HepG2 (cell line): ENCODE results near the gene CNNM1. TPM values are rescaled to one million over a fixed set of nuclear protein-coding genes. Genes with fewer than 3 reads are reported as not detected.

Experiments
- EHMT2 ChIP-seq: fragments of 200-600 bp; sonication (generic); IDR thresholded peaks from 2 replicates; pipeline ENCODE4 v1.7.0; 2017; ENCODE audit warnings: antibody characterized with exemption, low read depth, low read length, borderline replicate concordance
- MBD4 ChIP-seq: IDR thresholded peaks from 2 replicates; pipeline ENCODE4 v1.6.1; 2012; ENCODE audit warnings: low read length, inconsistent platforms, borderline replicate concordance
- MYPOP ChIP-seq: sonication (generic); formaldehyde crosslinking; IDR thresholded peaks from 2 replicates; pipeline ENCODE4 v1.8.1; 2023; ENCODE audit warnings: mild to moderate bottlenecking, moderate library complexity, missing genetic modification reagents
- NCOA1 ChIP-seq: sonication (generic); formaldehyde crosslinking; IDR thresholded peaks from 2 replicates; pipeline ENCODE4 v1.9.0; 2021; ENCODE audit warnings: missing genetic modification reagents
- TFAP4 ChIP-seq: sonication (generic); IDR thresholded peaks from 2 replicates; pipeline ENCODE4 v1.6.1; 2016; ENCODE audit warnings: low read depth, borderline replicate concordance
- XRCC5 ChIP-seq: fragments of 200-400 bp; formaldehyde crosslinking; optimal IDR thresholded peaks from 2 replicates; pipeline ENCODE3; 2017; ENCODE audit warnings: mild to moderate bottlenecking, low read length
- ZBTB40 ChIP-seq, 2 experiments: fragments of 450-650 bp in 1 of 2; sonication (generic) in 1 of 2; formaldehyde crosslinking in 1 of 2; IDR thresholded peaks; 2 replicates each; pipeline versions ENCODE4 v1.6.1 to v1.8.0; 2016 to 2022; ENCODE audit warnings: antibody characterized with exemption in 1 of 2, mild to moderate bottlenecking in 1 of 2, missing genetic modification reagents in 1 of 2
- ZBTB44 ChIP-seq: sonication (generic); formaldehyde crosslinking; IDR thresholded peaks from 2 replicates; pipeline ENCODE4 v1.4.0; 2020; ENCODE audit warnings: missing genetic modification reagents
- ZBTB7B ChIP-seq: sonication (generic); formaldehyde crosslinking; IDR thresholded peaks from 2 replicates; pipeline ENCODE4 v1.4.0; 2020; ENCODE audit warnings: missing genetic modification reagents
- ZMYM4 ChIP-seq: sonication (generic); formaldehyde crosslinking; IDR thresholded peaks from 2 replicates; pipeline ENCODE4 v1.8.1; 2023; ENCODE audit warnings: mild to moderate bottlenecking, missing genetic modification reagents
- ZNF292 ChIP-seq: sonication (generic); formaldehyde crosslinking; IDR thresholded peaks from 2 replicates; pipeline ENCODE4 v1.8.1; 2022; ENCODE audit warnings: mild to moderate bottlenecking, low read depth, missing genetic modification reagents, borderline replicate concordance
- ZNF800 ChIP-seq: sonication (generic); formaldehyde crosslinking; IDR thresholded peaks from 2 replicates; pipeline ENCODE4 v1.4.0; 2020; ENCODE audit warnings: missing genetic modification reagents
- ZNF83 ChIP-seq: sonication (generic); formaldehyde crosslinking; IDR thresholded peaks from 2 replicates; pipeline ENCODE4 v1.4.0; 2020; ENCODE audit warnings: missing genetic modification reagents, mild to moderate bottlenecking, borderline replicate concordance
- ZSCAN25 ChIP-seq: sonication (generic); formaldehyde crosslinking; IDR thresholded peaks from 2 replicates; pipeline ENCODE4 v1.8.0; 2022; ENCODE audit warnings: mild to moderate bottlenecking, missing genetic modification reagents
- ZSCAN31 ChIP-seq: sonication (generic); formaldehyde crosslinking; IDR thresholded peaks from 2 replicates; pipeline ENCODE4 v1.5.0; 2020; ENCODE audit warnings: low read depth, mild to moderate bottlenecking, missing genetic modification reagents
- polyA plus RNA-seq, 8 experiments: library from polyadenylated mRNA; depleted of rRNA in 3 of 8; stranded (reverse) in 7 of 8; unstranded in 1 of 8; fragments of >200 nt; fragmentation: Illumina TruSeq in 4 of 8; extraction: Trizol in 4 of 8; gene quantifications; 2 replicates each; pipeline versions ENCODE4 v1.2.1 to v1.2.3, GENCODE V29; 2011 to 2016; ENCODE audit warnings: low read depth in 4 of 8, missing spikeins in 1 of 8, mixed read lengths in 1 of 8; ENCODE audit not compliant: insufficient read depth in 1 of 8
- total RNA-seq, 5 experiments: library from RNA; depleted of rRNA; stranded (reverse); fragments of >200 nt; fragmentation: Illumina TruSeq; extraction: Trizol; gene quantifications; 2 replicates each; pipeline ENCODE4 v1.2.3, GENCODE V29; 2016; ENCODE audit warnings: low read depth in 1 of 5

CNNM1 gene
- total and polyA plus RNA-seq, 2 of the 13 experiments (the other 11 are each of a cell fraction or from before 2014, with no cell fraction given) = 4.3 to 9.6 TPM

- TF ChIP-seq TFAP4 (no peak), ZBTB7B (no peak), ZSCAN31 (CRISPR knock-in tag) (no peak), MYPOP (CRISPR knock-in tag) (no peak), ZNF800 (CRISPR knock-in tag) (no peak), MBD4 (no peak), NCOA1 (CRISPR knock-in tag) (no peak), ZMYM4 (CRISPR knock-in tag) (no peak), ZNF292 (no peak), ZBTB44 (CRISPR knock-in tag) (no peak), ZSCAN25 (no peak), ZBTB40 (IDR thresholded peaks at IDR 0.05) (no peak), ZBTB40 (CRISPR knock-in tag; IDR thresholded peaks at IDR 0.05) (no peak), XRCC5 (no peak), EHMT2 (0 out of 2 replicates have a peak, but pooled peaks have one; percentile 6), ZNF83 (CRISPR knock-in tag) (no peak)
Measured at GRCh38 chr10:99304862-99305229, 24.3 kb upstream of the CNNM1 start (continued).
